GM12865 (cell line): ENCODE measurements around the gene LOXL4.

Experiments used
- DNase-seq: peaks from one replicate; pipeline ENCODE4 v3.0.0; 2010; ENCODE audit warnings: low read depth
- H3K4me3 ChIP-seq: 2 replicates; pipeline ENCODE4 v1.5.1; 2011; ENCODE audit warnings: mild to moderate bottlenecking, low read depth, low read length, control low read depth
- CTCF ChIP-seq: IDR thresholded peaks from 2 replicates; pipeline ENCODE4 v1.5.1; 2011; ENCODE audit warnings: low read length, control low read depth, low read depth, inconsistent platforms; ENCODE audit not compliant: insufficient read depth; ENCODE audit errors: missing control alignments

Gene LOXL4

GRCh38 chr10:98254234-98254974 is 13.6 kb downstream of the LOXL4 start:
- no peak overlapping the region for H3K4me3 ChIP-seq
- no peak for TF ChIP-seq CTCF
- no peak for DNase-seq

- H3K4me3 ChIP-seq: no peak overlapping the region
- no peak for DNase-seq
- no peak for TF ChIP-seq CTCF
These were observed 14.5 kb downstream of the LOXL4 start for GRCh38 chr10:98253499-98253898.

DNA sequence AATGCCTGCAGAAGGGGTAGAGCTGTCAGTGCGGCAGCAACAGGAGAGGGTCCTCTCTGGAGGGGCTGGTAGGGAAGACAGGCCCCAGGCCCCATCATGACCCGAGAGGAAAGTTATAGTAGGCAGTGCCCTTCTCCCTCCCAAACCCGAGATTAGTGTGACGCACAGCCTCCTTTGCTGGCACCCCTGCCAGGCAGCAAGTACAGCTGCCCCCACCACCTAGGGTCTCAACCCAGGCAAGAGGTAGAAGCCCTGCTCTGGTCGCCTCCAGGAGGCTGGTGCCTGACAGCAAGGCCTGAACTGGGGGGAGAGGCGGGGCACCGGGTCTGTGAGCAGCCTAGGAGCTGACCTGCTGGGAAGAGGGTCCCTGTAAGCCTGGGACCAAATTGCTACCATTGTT is 15.5 kb downstream of the LOXL4 start:
- no peak for DNase-seq
- no peak for TF ChIP-seq CTCF
- no peak overlapping the region for H3K4me3 ChIP-seq

DNA sequence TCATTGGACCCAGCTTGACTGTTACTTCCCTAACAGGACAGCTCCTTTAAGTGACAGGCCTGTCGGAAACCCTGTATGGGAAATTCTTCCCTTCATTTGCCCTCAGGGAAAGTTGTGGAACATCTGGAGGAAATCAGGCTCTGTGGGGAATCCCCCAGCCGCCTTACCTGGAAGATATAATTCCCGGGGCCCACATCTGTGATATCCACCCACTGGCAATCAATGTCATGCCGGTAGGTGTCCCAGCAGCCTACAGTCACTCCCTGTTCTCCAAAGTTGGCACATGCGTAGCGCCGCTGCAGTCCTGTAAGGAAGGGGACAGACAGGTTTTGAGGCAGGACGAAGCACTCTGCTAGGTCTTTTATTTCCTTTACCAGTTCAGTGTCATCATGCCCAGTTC is 16.6 kb downstream of the LOXL4 start:
- DNase-seq: no peak
- no peak for TF ChIP-seq CTCF
- no peak overlapping the region for H3K4me3 ChIP-seq

- H3K4me3 ChIP-seq: no peak overlapping the region
- no peak for DNase-seq
- no peak for TF ChIP-seq CTCF
These were observed 18.9 kb downstream of the LOXL4 start for GRCh38 chr10:98249134-98249533.

GRCh38 chr10:98248018-98248417 is 20.0 kb downstream of the LOXL4 start:
- H3K4me3 ChIP-seq: no peak overlapping the region
- no peak for TF ChIP-seq CTCF
- DNase-seq: no peak

DNA sequence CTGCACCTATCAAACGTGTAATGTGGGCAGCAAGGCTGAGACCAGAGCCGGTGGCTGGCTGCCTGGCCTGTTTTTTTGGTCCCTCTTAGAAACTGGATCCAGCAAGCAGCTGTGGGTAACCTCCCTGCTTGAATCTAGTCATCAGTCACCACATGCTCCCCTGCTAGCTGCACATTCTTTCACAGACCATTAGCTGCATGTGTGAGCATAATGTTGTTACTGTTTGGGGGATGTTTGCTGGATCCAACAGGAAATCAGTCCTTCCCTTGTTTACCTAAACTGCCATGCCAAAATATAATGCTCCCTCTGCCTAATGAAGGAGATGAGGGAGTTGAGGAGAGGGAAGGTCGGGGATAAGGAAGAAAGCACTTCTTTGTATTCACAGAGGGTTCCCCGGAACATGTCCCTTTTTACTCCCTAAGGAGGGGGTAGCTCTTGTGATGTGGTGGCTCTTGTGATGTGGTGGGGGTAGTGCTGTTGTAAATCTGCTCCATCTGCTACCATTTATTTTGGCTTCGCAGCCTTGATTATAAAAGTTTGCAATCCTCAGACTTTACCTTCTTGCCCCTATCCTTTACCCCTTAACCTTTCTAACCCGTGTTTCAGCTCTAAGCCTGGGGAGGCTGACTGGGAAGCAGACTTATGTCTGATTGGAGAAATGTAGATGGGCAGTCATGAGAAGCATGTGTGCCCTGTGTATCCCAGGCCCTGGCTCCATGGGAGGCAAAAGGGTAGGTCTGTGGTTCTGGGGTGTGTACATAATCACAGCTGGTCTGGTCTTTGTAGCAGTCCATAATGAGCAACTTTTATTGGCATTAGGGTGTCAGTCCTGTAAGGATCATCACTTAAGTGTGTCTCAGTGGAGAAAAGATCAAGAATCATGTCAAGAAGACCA is 20.8 kb downstream of the LOXL4 start:
- TF ChIP-seq CTCF: no peak

More for the DNA sequence above, 20.8 kb downstream of the LOXL4 start:
- no peak for DNase-seq
- no peak overlapping the region for H3K4me3 ChIP-seq
